ENCODE data around the gene ASCL3. TPM values are rescaled to one million over a fixed set of nuclear protein-coding genes. Genes with fewer than 3 reads are reported as not detected.

Gene ASCL3
- total RNA-seq, 4 donors from 2014 or later = not detected

DNA sequence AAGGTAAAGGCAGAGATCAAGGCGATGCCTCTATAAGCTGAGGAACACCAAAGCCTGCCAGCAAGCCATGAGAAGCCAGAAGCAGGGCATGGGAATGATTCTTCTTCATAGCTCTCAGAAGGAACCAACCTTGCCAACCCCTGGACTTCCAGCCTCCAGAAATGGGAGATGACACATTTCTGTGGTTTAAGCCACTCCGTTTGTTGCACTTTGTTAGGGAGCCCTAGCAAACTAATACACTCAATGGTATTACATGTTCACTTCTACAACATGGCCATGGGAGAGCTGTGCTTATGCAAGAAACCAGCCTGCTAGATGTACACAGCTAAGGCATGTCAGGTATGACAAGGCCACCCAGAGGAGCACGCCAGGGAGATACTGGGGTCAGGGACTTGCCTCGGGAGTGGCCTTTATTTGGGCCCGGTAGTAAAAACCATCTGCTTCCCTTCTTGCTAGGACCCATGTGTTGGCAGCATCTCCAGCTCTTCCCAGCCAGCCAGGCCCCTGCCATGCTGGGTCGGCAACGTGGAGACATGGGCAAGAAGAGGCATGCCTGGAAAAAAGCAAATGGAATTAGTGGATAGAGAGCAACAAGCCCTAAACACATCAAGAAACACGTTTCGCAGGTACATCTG is 13.7 kb downstream of the ASCL3 start:
- no peak for TF ChIP-seq POLR2A (IDR thresholded peaks at IDR 0.05)
- no peak for TF ChIP-seq EP300 (IDR thresholded peaks at IDR 0.05)
- TF ChIP-seq, protein P1, sequence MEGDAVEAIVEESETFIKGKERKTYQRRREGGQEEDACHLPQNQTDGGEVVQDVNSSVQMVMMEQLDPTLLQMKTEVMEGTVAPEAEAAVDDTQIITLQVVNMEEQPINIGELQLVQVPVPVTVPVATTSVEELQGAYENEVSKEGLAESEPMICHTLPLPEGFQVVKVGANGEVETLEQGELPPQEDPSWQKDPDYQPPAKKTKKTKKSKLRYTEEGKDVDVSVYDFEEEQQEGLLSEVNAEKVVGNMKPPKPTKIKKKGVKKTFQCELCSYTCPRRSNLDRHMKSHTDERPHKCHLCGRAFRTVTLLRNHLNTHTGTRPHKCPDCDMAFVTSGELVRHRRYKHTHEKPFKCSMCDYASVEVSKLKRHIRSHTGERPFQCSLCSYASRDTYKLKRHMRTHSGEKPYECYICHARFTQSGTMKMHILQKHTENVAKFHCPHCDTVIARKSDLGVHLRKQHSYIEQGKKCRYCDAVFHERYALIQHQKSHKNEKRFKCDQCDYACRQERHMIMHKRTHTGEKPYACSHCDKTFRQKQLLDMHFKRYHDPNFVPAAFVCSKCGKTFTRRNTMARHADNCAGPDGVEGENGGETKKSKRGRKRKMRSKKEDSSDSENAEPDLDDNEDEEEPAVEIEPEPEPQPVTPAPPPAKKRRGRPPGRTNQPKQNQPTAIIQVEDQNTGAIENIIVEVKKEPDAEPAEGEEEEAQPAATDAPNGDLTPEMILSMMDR (IDR thresholded peaks at IDR 0.05) = no peak
- Histone ChIP-seq H3K9me3 (no peaks in the 10 kb centered on the region), H3K4me1 (no peaks in the 10 kb centered on the region), H3K4me3 (no peak overlapping the region), H3K36me3 (peaks cover 0 to 25% (median 0%) of the 10 kb centered on the region in 3 donors), H3K27me3 (no peaks in the 10 kb centered on the region), H3K27ac (no peak overlapping the region)
- WGBS, 2 donors = 88 to 89% methylated on average over 9 of the region's 9 CpGs
- no peak for DNase-seq (ENCODE audit: low spot score in 2 of 2)

DNA sequence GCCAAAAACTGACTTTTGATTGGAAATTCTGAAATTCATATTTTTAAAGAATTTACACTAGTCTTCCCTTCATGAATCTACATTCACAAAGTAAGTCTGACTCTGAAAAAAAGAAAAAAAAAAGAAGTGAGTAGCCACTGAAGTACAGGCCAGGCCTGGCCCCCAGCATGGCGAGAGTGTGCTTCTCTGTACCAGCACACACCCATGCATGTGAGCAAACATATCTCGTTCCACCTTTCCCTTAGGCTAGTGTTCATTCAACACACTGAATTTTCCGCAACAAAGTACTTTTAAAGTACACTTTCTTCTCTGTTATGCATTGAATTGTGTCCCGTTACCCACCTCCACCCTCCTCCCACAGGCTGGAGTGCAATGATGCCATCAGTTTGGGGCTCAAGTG is 14.6 kb downstream of the ASCL3 start:
- Histone ChIP-seq H3K4me3 (no peak overlapping the region), H3K36me3 (peaks cover 0 to 34% (median 0%) of the 10 kb centered on the region in 3 donors), H3K9me3 (no peaks in the 10 kb centered on the region), H3K27ac (no peak overlapping the region), H3K27me3 (no peaks in the 10 kb centered on the region), H3K4me1 (peaks cover 0 to 4% (median 0%) of the 10 kb centered on the region in 4 donors)
- DNase-seq (ENCODE audit: low spot score in 2 of 2) = no peak
- WGBS, 2 donors = 92% methylated on average over 4 of the region's 4 CpGs
- TF ChIP-seq POLR2A (IDR thresholded peaks at IDR 0.05) = no peak
- no peak for TF ChIP-seq EP300 (IDR thresholded peaks at IDR 0.05)
- TF ChIP-seq, protein P1 (IDR thresholded peaks at IDR 0.05) = no peak

DNA sequence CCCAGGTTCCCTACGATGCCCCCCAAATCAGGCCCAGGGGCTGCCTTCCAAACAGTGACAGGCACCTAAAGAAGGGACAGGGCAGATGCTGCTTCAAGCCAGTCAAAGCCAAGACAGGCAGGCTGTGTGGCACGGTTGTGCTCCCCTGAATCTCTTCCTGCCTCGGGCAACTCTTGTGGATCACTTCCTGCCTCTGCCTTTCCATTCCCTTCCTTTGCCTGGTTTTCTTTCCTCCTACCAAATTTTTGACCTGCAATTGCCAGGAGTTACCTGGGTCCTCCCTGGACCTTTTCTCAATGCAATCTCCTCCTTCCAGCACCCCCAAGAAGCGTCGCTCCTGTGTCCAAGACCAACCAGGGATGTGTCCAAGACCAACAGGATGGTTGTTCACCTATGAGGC is 15.6 kb downstream of the ASCL3 start:
- TF ChIP-seq, protein P1 (IDR thresholded peaks at IDR 0.05) = no peak
- H3K27ac ChIP-seq = no peak overlapping the region
- no peaks in the 10 kb centered on the region for H3K27me3 ChIP-seq
- no peaks in the 10 kb centered on the region for H3K9me3 ChIP-seq
- 68 to 75% methylated on average over 5 of the region's 5 CpGs for WGBS, 2 donors
- no peak for DNase-seq (ENCODE audit: low spot score in 2 of 2)
- H3K4me3 ChIP-seq = no peak overlapping the region
- H3K36me3 ChIP-seq = peaks cover 0 to 43% (median 0%) of the 10 kb centered on the region in 3 donors
- peaks cover 0 to 4% (median 0%) of the 10 kb centered on the region in 4 donors for H3K4me1 ChIP-seq

DNA sequence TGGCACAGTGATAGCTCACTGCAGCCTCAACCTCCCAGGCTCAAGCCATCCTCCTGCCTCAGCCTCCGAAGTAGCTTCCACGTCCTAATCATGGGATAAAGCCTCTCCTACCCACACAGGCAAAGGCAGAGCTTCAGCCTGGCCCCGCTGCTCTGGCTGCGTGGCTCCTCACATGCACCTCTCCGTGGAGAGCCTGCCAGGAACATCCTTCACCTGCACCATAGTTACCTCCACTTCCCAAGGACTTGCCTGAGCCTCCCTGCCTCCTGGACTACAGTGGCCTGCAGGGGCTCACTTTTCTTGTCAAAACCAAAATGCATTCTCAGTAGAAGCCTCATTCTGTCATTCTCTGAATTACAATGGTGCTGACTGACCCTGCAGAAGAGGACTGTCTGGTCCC is 16.6 kb downstream of the ASCL3 start:
- Histone ChIP-seq H3K27me3 (no peaks in the 10 kb centered on the region), H3K27ac (no peak overlapping the region), H3K9me3 (no peaks in the 10 kb centered on the region), H3K4me1 (peaks cover 0 to 4% (median 0%) of the 10 kb centered on the region in 4 donors), H3K36me3 (peaks cover 0 to 53% (median 0%) of the 10 kb centered on the region in 3 donors), H3K4me3 (no peak overlapping the region)
- 91 to 94% methylated on average over 5 of the region's 5 CpGs for WGBS, 2 donors
- DNase-seq (ENCODE audit: low spot score in 2 of 2) = no peak
- TF ChIP-seq EP300 (IDR thresholded peaks at IDR 0.05) (no peak), POLR2A (IDR thresholded peaks at IDR 0.05) (no peak)
- TF ChIP-seq, protein P1 (IDR thresholded peaks at IDR 0.05) = no peak

DNA sequence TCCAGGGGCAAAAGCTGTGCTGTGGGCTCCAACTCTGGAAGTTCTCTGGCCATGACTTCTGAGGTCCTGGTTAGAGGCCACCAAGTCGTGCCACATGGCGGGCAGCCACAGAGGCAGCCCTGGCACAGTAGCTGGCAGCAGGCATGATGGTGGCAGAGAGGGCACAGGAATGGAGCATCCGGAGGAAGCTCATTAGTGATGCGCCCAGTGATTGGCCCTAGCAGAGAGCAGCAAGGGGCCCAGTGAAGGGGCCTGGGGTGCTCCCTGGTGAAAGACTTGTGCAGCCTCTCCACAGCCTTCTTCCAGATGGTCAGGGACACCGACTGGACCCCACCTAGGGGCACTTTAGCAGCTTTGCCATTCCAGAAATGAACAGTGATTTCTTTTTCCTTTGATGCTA is 17.1 kb downstream of the ASCL3 start:
- DNase-seq (ENCODE audit: low spot score in 2 of 2) = no peak
- H3K36me3 ChIP-seq = peaks cover 0 to 59% (median 0%) of the 10 kb centered on the region in 3 donors
- TF ChIP-seq, protein P1 (IDR thresholded peaks at IDR 0.05) = no peak
- TF ChIP-seq POLR2A (IDR thresholded peaks at IDR 0.05) (no peak), EP300 (IDR thresholded peaks at IDR 0.05) (no peak)
- no peaks in the 10 kb centered on the region for H3K27me3 ChIP-seq
- no peak overlapping the region for H3K4me3 ChIP-seq
- H3K4me1 ChIP-seq = peaks cover 0 to 4% (median 0%) of the 10 kb centered on the region in 4 donors
- H3K27ac ChIP-seq = no peak overlapping the region
- 70 to 85% methylated on average over 1 to 5 of the region's 5 CpGs for WGBS, 2 donors
- no peaks in the 10 kb centered on the region for H3K9me3 ChIP-seq

All from tibial nerve (tissue), 4 donors.